B cell (primary cell): ENCODE measurements around the gene ADAMTSL1. TPM values are rescaled to one million over a fixed set of nuclear protein-coding genes. Genes with fewer than 3 reads are reported as not detected.

Experiments
- ATAC-seq: fragments of 200-7000 bp; cut with Tn5 transposase; one replicate; pipeline ENCODE4 v1.10.0; 2021; ENCODE audit warnings: low read depth, mild to moderate bottlenecking, moderate number of reproducible peaks, moderate library complexity
- CTCF ChIA-PET: fragments of 350-600 bp; sonication (Branson Sonifier 250); formaldehyde crosslinking; loops from one replicate; lab custom pipeline; 2021; ENCODE audit warnings: antibody characterized with exemption, inconsistent platforms; lab: Charles Lee
- POLR2A ChIA-PET: fragments of 350-600 bp; sonication (Branson Sonifier 250); formaldehyde crosslinking; loops from one replicate; lab custom pipeline; 2021; ENCODE audit warnings: antibody characterized with exemption; lab: Charles Lee
- DNase-seq: peaks from one replicate; pipeline ENCODE4 v3.0.0; 2013
- H2AFZ ChIP-seq: 2 replicates; pipeline ENCODE4 v1.6.1; 2012; ENCODE audit warnings: mild to moderate bottlenecking, low read depth, low read length; ENCODE audit not compliant: insufficient read depth, poor library complexity, severe bottlenecking
- H3K27ac ChIP-seq, 2 donors: 1 replicate in 1 of 2; 2 replicates in 1 of 2; pipeline ENCODE4 v1.5.1; 2012 to 2013; ENCODE audit warnings: low read length in 2 of 2, mild to moderate bottlenecking in 2 of 2, moderate library complexity in 1 of 2
- H3K27me3 ChIP-seq, 4 experiments: fragments of 200-600 bp in 1 of 4; sonication (generic) in 1 of 4; replicated peaks in 1 of 4; 1 replicate in 2 of 4; 2 replicates in 2 of 4; pipeline versions ENCODE4 v1.6.1 to v1.7.0; 2013 to 2016; ENCODE audit warnings: low read length in 3 of 4, mild to moderate bottlenecking in 2 of 4, mixed read lengths in 1 of 4, moderate library complexity in 1 of 4; ENCODE audit not compliant: insufficient read depth in 4 of 4, control insufficient read depth in 3 of 4; ENCODE audit errors: control extremely low read depth in 1 of 4
- H3K36me3 ChIP-seq, 2 experiments: replicated peaks in 1 of 2; 1 replicate in 1 of 2; 2 replicates in 1 of 2; pipeline versions ENCODE4 v1.6.1 to v1.7.1; 2013; ENCODE audit warnings: low read length in 1 of 2; ENCODE audit not compliant: insufficient read depth in 2 of 2, control insufficient read depth in 1 of 2; ENCODE audit errors: control extremely low read depth in 1 of 2, extremely low read depth in 1 of 2
- H3K4me1 ChIP-seq, 2 donors: fragments of 200-600 bp in 1 of 2; sonication (generic) in 1 of 2; 1 replicate in 1 of 2; 2 replicates in 1 of 2; pipeline versions ENCODE4 v1.5.1 to v1.6.1; 2013 to 2017; ENCODE audit warnings: low read length in 2 of 2; ENCODE audit not compliant: control insufficient read depth in 2 of 2, insufficient read depth in 2 of 2
- H3K4me2 ChIP-seq: replicated peaks from 2 replicates; pipeline ENCODE3; 2012; ENCODE audit warnings: mild to moderate bottlenecking, low read depth, low read length; ENCODE audit not compliant: poor library complexity, severe bottlenecking
- H3K4me3 ChIP-seq, 5 experiments: fragments of 200-600 bp in 1 of 5; sonication (generic) in 1 of 5; 1 replicate in 3 of 5; 2 replicates in 2 of 5; pipeline versions ENCODE4 v1.5.1 to v1.7.0; 2011 to 2016; ENCODE audit warnings: low read length in 4 of 5, mild to moderate bottlenecking in 4 of 5, low read depth in 2 of 5, control low read depth in 1 of 5, moderate library complexity in 1 of 5; ENCODE audit not compliant: insufficient read depth in 1 of 5; ENCODE audit errors: control extremely low read depth in 1 of 5, extremely low read depth in 1 of 5
- H3K79me2 ChIP-seq: fragments of 200-600 bp; sonication (generic); one replicate; pipeline ENCODE4 v1.6.0; 2016; ENCODE audit warnings: low read length; ENCODE audit not compliant: control insufficient read depth, insufficient read depth
- H3K9ac ChIP-seq: fragments of 200-600 bp; sonication (generic); 2 replicates; pipeline ENCODE4 v1.6.1; 2017; ENCODE audit warnings: mild to moderate bottlenecking, low read length, moderate library complexity
- H3K9me3 ChIP-seq, 3 donors: one replicate each; pipeline versions ENCODE4 v1.6.1 to v1.7.1; 2013; ENCODE audit warnings: low read length in 2 of 3; ENCODE audit not compliant: control insufficient read depth in 2 of 3, insufficient read depth in 1 of 3; ENCODE audit errors: control extremely low read depth in 1 of 3
- H4K20me1 ChIP-seq: 2 replicates; pipeline ENCODE4 v1.6.0; 2012; ENCODE audit warnings: mild to moderate bottlenecking, low read length; ENCODE audit not compliant: insufficient read depth, control insufficient read depth, poor library complexity, severe bottlenecking
- H3K27ac Mint-ChIP-seq: one replicate; pipeline ENCODE4 v1.8.0; 2021; ENCODE audit warnings: mixed read lengths
- H3K27me3 Mint-ChIP-seq: one replicate; pipeline ENCODE4 v1.8.0; 2021; ENCODE audit warnings: mixed read lengths
- H3K4me1 Mint-ChIP-seq: one replicate; pipeline ENCODE4 v1.8.0; 2021; ENCODE audit warnings: mixed read lengths
- H3K4me3 Mint-ChIP-seq: one replicate; pipeline ENCODE4 v1.8.0; 2021; ENCODE audit warnings: mixed read lengths
- H3K9me3 Mint-ChIP-seq: one replicate; pipeline ENCODE4 v1.8.0; 2022; ENCODE audit warnings: mixed read lengths; ENCODE audit not compliant: insufficient read depth
- CTCF ChIP-seq: fragments of 200-600 bp; IDR thresholded peaks from one replicate; pipeline ENCODE4 v1.8.0; 2022; ENCODE audit warnings: antibody characterized with exemption, mild to moderate bottlenecking
- EZH2 ChIP-seq: IDR thresholded peaks from 2 replicates; pipeline ENCODE4 v1.6.1; 2012; ENCODE audit warnings: borderline replicate concordance, low read depth, mild to moderate bottlenecking, moderate library complexity, low read length; ENCODE audit not compliant: insufficient read depth, poor library complexity, severe bottlenecking
- WGBS: methylation state at CpG from one replicate; pipeline ENCODE4 v1.1.5; 2013; ENCODE audit warnings: missing lambda C conversion rate; ENCODE audit not compliant: insufficient coverage; 5-methylcytosine and 5-hydroxymethylcytosine counted together
- intact Hi-C: fragments of 100-400 bp; cut with micrococcal nuclease; formaldehyde crosslinking; loops from one replicate; pipeline ENCODE4 v1.10.0; 2022
- polyA plus RNA-seq: library from polyadenylated mRNA; depleted of rRNA; stranded (reverse); fragments of >200 nt; gene quantifications from 2 replicates; pipeline ENCODE4 v1.2.3, GENCODE V29; 2012
- total RNA-seq, 2 donors: library from RNA; stranded (reverse); fragments of 120-200 nt in 1 of 2; gene quantifications; 1 replicate in 1 of 2; 2 replicates in 1 of 2; pipeline versions ENCODE4 v1.2.3 to v1.2.4, GENCODE V29; 2013 to 2022

Gene ADAMTSL1
- total and polyA plus RNA-seq, 2 donors (not counting 1 experiment from before 2014, with no cell fraction given) = not detected

GRCh38 chr9:18848657-18849056, 374.7 kb downstream of the ADAMTSL1 start:
- H3K4me3 ChIP-seq = no peak overlapping the region
- no peaks in the 10 kb centered on the region for H3K27me3 Mint-ChIP-seq
- H3K4me1 Mint-ChIP-seq = no peaks in the 10 kb centered on the region
- no peak for TF ChIP-seq CTCF
- no peak for TF ChIP-seq EZH2
- no peak overlapping the region for H3K27ac ChIP-seq
- 89% methylated on average over 3 of the region's 3 CpGs for WGBS
- no peaks in the 10 kb centered on the region for H3K9me3 Mint-ChIP-seq
- CTCF ChIA-PET = no interaction called here
- no peak overlapping the region for H3K4me3 Mint-ChIP-seq
- intact Hi-C loops = no loop called here
- H3K4me2 ChIP-seq = no peak overlapping the region
- no peak for ATAC-seq
- no peak overlapping the region for H3K27ac Mint-ChIP-seq
- no peak overlapping the region for H2AFZ ChIP-seq
- no peaks in the 10 kb centered on the region for H3K36me3 ChIP-seq
- peaks cover 0 to 3% (median 0%) of the 10 kb centered on the region in 3 donors for H3K9me3 ChIP-seq
- no peaks in the 10 kb centered on the region for H3K4me1 ChIP-seq
- H3K9ac ChIP-seq = no peak overlapping the region
- H3K27me3 ChIP-seq = no peaks in the 10 kb centered on the region
- DNase-seq = no peak
- no peaks in the 10 kb centered on the region for H3K79me2 ChIP-seq
- POLR2A ChIA-PET = no interaction called here
- no peaks in the 10 kb centered on the region for H4K20me1 ChIP-seq

GRCh38 chr9:18849270-18849669, 375.3 kb downstream of the ADAMTSL1 start:
- Histone ChIP-seq H3K9ac (no peak overlapping the region), H3K4me2 (no peak overlapping the region), H3K36me3 (no peaks in the 10 kb centered on the region), H3K9me3 (peaks cover 0 to 3% (median 0%) of the 10 kb centered on the region in 3 donors), H3K79me2 (no peaks in the 10 kb centered on the region), H3K27me3 (no peaks in the 10 kb centered on the region), H3K27ac (no peak overlapping the region), H2AFZ (no peak overlapping the region), H3K4me1 (no peaks in the 10 kb centered on the region), H4K20me1 (no peaks in the 10 kb centered on the region), H3K4me3 (no peak overlapping the region)
- TF ChIP-seq EZH2 = no peak
- TF ChIP-seq CTCF = no peak
- Mint-ChIP-seq H3K4me1 (no peaks in the 10 kb centered on the region), H3K4me3 (no peak overlapping the region), H3K9me3 (no peaks in the 10 kb centered on the region), H3K27ac (no peak overlapping the region), H3K27me3 (no peaks in the 10 kb centered on the region)
- ChIA-PET CTCF (no interaction called here), POLR2A (no interaction called here)
- ATAC-seq = no peak
- no peak for DNase-seq
- no CpG with 5 or more reads among the region's 6 CpGs for WGBS
- intact Hi-C loops = no loop called here
